22Rv1 (cell line): ENCODE results near the gene PLCD3.

Experiments
- ZFX ChIP-seq: fragments of 450-650 bp; IDR thresholded peaks from 2 replicates; pipeline ENCODE4 v1.6.1; 2017; ENCODE audit warnings: antibody characterized with exemption, borderline replicate concordance
- TF ChIP-seq, protein P1 (sequence below): fragments of 450-650 bp; IDR thresholded peaks from 2 replicates; pipeline ENCODE4 v1.5.1; 2017; ENCODE audit warnings: mild to moderate bottlenecking

GRCh38 chr17:45073414-45074070, 58.8 kb downstream of the PLCD3 start:
- TF ChIP-seq, protein P1, sequence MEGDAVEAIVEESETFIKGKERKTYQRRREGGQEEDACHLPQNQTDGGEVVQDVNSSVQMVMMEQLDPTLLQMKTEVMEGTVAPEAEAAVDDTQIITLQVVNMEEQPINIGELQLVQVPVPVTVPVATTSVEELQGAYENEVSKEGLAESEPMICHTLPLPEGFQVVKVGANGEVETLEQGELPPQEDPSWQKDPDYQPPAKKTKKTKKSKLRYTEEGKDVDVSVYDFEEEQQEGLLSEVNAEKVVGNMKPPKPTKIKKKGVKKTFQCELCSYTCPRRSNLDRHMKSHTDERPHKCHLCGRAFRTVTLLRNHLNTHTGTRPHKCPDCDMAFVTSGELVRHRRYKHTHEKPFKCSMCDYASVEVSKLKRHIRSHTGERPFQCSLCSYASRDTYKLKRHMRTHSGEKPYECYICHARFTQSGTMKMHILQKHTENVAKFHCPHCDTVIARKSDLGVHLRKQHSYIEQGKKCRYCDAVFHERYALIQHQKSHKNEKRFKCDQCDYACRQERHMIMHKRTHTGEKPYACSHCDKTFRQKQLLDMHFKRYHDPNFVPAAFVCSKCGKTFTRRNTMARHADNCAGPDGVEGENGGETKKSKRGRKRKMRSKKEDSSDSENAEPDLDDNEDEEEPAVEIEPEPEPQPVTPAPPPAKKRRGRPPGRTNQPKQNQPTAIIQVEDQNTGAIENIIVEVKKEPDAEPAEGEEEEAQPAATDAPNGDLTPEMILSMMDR: no peak
- no peak for TF ChIP-seq ZFX
